Colonic mucosa (tissue), 4 donors: ENCODE results near the gene ARFGEF2. TPM values are rescaled to one million over a fixed set of nuclear protein-coding genes. Genes with fewer than 3 reads are reported as not detected.
A peak's percentile ranks its signal among the peaks of the same experiment; 100 is the strongest.
"Not testable (repeated sequence)": the region's sequence is repeated elsewhere in the genome, so short reads cannot be mapped to it uniquely, and the experiment has no call there.

Experiments
- DNase-seq: peaks from one replicate; pipeline ENCODE4 v3.0.0-alpha.2; 2020
- H3K27ac ChIP-seq: fragments of 200-600 bp; one replicate; pipeline ENCODE4 v1.8.0; 2021
- H3K27me3 ChIP-seq: fragments of 200-600 bp; one replicate; pipeline ENCODE4 v1.8.0; 2021
- H3K36me3 ChIP-seq: fragments of 200-600 bp; one replicate; pipeline ENCODE4 v1.8.0; 2021
- H3K4me1 ChIP-seq: fragments of 200-600 bp; one replicate; pipeline ENCODE4 v1.8.0; 2021; ENCODE audit warnings: mild to moderate bottlenecking
- H3K4me3 ChIP-seq: fragments of 200-600 bp; one replicate; pipeline ENCODE4 v1.8.0; 2021
- H3K9ac ChIP-seq, 2 donors: one replicate each; pipeline ENCODE4 v1.7.0; 2013; ENCODE audit warnings: control low read depth in 2 of 2, low read depth in 2 of 2, low read length in 2 of 2
- H3K9me3 ChIP-seq: fragments of 200-600 bp; one replicate; pipeline ENCODE4 v1.8.0; 2021
- CTCF ChIP-seq: fragments of 200-600 bp; IDR thresholded peaks from one replicate; pipeline ENCODE4 v1.8.0; 2022; ENCODE audit warnings: antibody characterized with exemption, mild to moderate bottlenecking
- intact Hi-C: fragments of 100-400 bp; cut with DNase I; formaldehyde crosslinking; loops from one replicate; pipeline ENCODE4 v1.14.1; 2022
- total RNA-seq, 2 donors: library from RNA; stranded (reverse); fragmentation: NEBNext Ultra II Directional in 1 of 2; extraction: Animal tissue kit (Norgen Biotek cat#: 25700) in 1 of 2; gene quantifications; one replicate each; pipeline ENCODE4 v1.2.1, GENCODE V29; 2021
- donor health status: healthy.
- donor health status: DM: no; HTN: no; CAD: no.
- donor health status: DM: no; HTN: no; CAD: no.

ARFGEF2 gene
- total RNA-seq, 2 donors from 2014 or later: 46.9 to 74.1 TPM

DNA sequence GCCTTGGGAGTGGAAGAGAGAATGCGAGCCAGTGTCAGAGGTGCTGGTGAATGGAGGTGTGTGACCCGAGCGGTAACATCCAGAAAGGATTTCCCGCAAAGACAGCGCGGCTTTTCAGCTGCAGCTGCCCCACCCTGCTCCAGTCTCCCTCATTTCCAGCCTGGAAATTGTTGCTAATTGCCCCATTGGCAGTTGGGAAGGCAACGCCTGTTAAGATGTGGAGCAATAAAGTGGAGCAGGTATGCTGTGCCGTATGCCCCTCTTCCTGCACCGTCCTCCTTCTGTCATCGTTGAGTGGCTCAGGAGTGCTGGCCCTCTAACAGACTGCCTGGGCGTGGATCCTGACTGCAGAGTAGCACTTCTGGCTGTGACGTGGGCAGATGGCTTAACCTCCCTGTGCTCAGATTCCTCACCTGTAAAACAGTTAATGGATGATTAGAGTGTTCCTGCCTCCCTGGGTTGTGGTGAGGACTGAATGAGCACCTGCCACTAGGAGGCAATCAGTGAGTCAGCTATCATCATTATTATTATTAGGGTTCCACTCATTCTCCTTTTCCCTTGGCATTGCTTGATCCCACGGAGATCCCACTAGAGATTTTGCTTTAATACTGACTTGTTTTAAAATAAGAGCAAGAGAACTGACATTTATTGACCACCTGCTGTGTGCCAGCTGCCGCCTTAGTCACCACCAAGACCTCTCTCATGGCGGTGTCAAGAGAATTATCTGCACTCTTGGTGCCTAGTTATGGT lies 11.7 kb downstream of the ARFGEF2 start:
- Histone ChIP-seq H3K4me3 (no peak overlapping the region), H3K9ac (peak overlapping the region in 1 of 2 donors; percentile 80), H3K4me1 (peaks cover 19% of the 10 kb centered on the region), H3K9me3 (no peaks in the 10 kb centered on the region), H3K36me3 (no peaks in the 10 kb centered on the region), H3K27ac (peak overlapping the region; percentile 82), H3K27me3 (no peaks in the 10 kb centered on the region)
- intact Hi-C loops: no loop called here
- TF ChIP-seq CTCF: no peak
- peak; percentile 89 for DNase-seq

- H3K9me3 ChIP-seq, H3K9ac ChIP-seq, intact Hi-C loops, DNase-seq, H3K27me3 ChIP-seq, H3K4me3 ChIP-seq, H3K36me3 ChIP-seq: not testable (repeated sequence)
- H3K4me1 ChIP-seq: peaks cover 17% of the 10 kb centered on the region
- peak overlapping the region; percentile 82 for H3K27ac ChIP-seq
Measured at GRCh38 chr20:48934273-48934877, 12.9 kb downstream of the ARFGEF2 start.

- peaks cover 17% of the 10 kb centered on the region for H3K4me1 ChIP-seq
- H3K9me3 ChIP-seq, H3K4me3 ChIP-seq, H3K27ac ChIP-seq, H3K9ac ChIP-seq, H3K36me3 ChIP-seq, H3K27me3 ChIP-seq, DNase-seq, intact Hi-C loops: not testable (repeated sequence)
Measured at GRCh38 chr20:48934966-48935365, 13.5 kb downstream of the ARFGEF2 start.

DNA sequence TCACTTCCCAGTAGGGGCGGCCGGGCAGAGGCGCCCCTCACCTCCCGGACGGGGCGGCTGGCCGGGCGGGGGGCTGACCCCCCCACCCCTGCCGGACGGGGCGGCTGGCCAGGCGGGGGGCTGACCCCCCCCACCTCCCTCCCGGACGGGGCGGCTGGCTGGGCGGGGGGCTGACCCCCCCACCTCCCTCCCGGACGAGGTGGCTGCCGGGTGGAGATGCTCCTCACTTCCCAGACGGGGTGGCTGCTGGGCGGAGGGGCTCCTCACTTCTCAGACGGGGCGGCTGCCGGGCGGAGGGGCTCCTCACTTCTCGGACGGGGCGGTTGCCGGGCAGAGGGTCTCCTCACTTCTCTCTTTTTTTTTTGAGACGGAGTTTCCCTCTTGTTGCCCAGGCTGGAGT lies 14.7 kb downstream of the ARFGEF2 start:
- H3K36me3 ChIP-seq, intact Hi-C loops, H3K27ac ChIP-seq, H3K27me3 ChIP-seq, H3K4me3 ChIP-seq, DNase-seq, H3K9me3 ChIP-seq, H3K9ac ChIP-seq: not testable (repeated sequence)
- peaks cover 13% of the 10 kb centered on the region for H3K4me1 ChIP-seq

GRCh38 chr20:48937674-48938073 lies 16.2 kb downstream of the ARFGEF2 start:
- intact Hi-C loops: no loop called here
- no peaks in the 10 kb centered on the region for H3K9me3 ChIP-seq
- no peak overlapping the region for H3K4me3 ChIP-seq
- TF ChIP-seq CTCF: no peak
- no peak overlapping the region for H3K9ac ChIP-seq
- no peaks in the 10 kb centered on the region for H3K27me3 ChIP-seq
- no peak for DNase-seq
- H3K27ac ChIP-seq: peak overlapping the region; percentile 67
- H3K36me3 ChIP-seq: no peaks in the 10 kb centered on the region
- H3K4me1 ChIP-seq: peaks cover 4% of the 10 kb centered on the region

DNA sequence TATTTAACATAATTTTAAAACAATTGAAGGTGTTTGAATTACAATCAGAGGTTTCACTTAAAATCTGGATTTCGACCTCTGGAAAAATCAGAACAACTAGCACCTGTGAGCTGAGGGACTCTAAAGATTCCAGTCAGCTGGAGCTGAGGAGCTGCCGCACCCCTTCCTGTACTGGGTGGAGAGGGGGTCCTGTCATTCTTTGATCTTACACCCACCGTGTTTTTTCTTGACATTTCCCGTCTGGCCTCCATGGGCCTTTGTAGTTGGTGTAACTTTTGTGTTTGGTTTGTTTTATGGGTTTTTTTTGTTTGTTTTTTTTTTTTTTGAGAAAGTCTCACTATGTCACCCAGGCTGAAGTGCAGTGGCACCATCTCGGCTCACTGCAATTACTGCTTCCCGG lies 17.2 kb downstream of the ARFGEF2 start:
- no peaks in the 10 kb centered on the region for H3K27me3 ChIP-seq
- H3K27ac ChIP-seq: no peak overlapping the region
- H3K9me3 ChIP-seq: no peaks in the 10 kb centered on the region
- H3K4me3 ChIP-seq: no peak overlapping the region
- intact Hi-C loops: no loop called here
- no peak for TF ChIP-seq CTCF
- no peak for DNase-seq
- H3K36me3 ChIP-seq: no peaks in the 10 kb centered on the region
- no peak overlapping the region for H3K9ac ChIP-seq
- H3K4me1 ChIP-seq: peaks cover 4% of the 10 kb centered on the region

GRCh38 chr20:48940170-48940569 lies 18.7 kb downstream of the ARFGEF2 start:
- Histone ChIP-seq H3K4me3 (no peak overlapping the region), H3K27me3 (no peaks in the 10 kb centered on the region), H3K9ac (no peak overlapping the region), H3K4me1 (no peaks in the 10 kb centered on the region), H3K9me3 (no peaks in the 10 kb centered on the region), H3K36me3 (peaks cover 11% of the 10 kb centered on the region), H3K27ac (no peak overlapping the region)
- no peak for TF ChIP-seq CTCF
- no peak for DNase-seq
- intact Hi-C loops: no loop called here
